Pancreas (tissue), 10 donors: Measurements from ENCODE around the gene SERTM1. TPM values are rescaled to one million over a fixed set of nuclear protein-coding genes. Genes with fewer than 3 reads are reported as not detected.

Experiments
- ATAC-seq, 4 donors: fragments of 200-7000 bp; cut with Tn5 transposase; one replicate each; pipeline versions ENCODE4 v1.8.0 to v1.9.1; 2020; ENCODE audit warnings: mild to moderate bottlenecking in 4 of 4, moderate library complexity in 4 of 4
- DNase-seq, 6 donors: peaks; one replicate each; pipeline ENCODE4 v3.0.0-alpha.2; 2020
- FAIRE-seq: peaks from 2 replicates; lab custom pipeline; 2012; peaks lifted over from hg19 to GRCh38; lab: Jason Lieb, UNC
- H3K27ac ChIP-seq, 4 donors: fragments of 200-600 bp; sonication (generic); 1 replicate in 3 of 4; 2 replicates in 1 of 4; pipeline versions ENCODE4 v1.5.0 to v1.8.0; 2020
- H3K27me3 ChIP-seq, 4 donors: fragments of 200-600 bp; one replicate each; pipeline ENCODE4 v1.8.0; 2021
- H3K36me3 ChIP-seq, 3 donors: fragments of 200-600 bp; sonication (generic) in 1 of 3; one replicate each; pipeline versions ENCODE4 v1.5.0 to v1.8.0; 2020 to 2021
- H3K4me1 ChIP-seq, 3 donors: fragments of 200-600 bp; one replicate each; pipeline ENCODE4 v1.8.0; 2021
- H3K4me3 ChIP-seq, 4 donors: fragments of 200-600 bp; sonication (generic) in 2 of 4; one replicate each; pipeline versions ENCODE4 v1.5.0 to v1.8.0; 2020 to 2021
- H3K9me3 ChIP-seq, 4 donors: fragments of 200-600 bp; one replicate each; pipeline ENCODE4 v1.8.0; 2021
- WGBS, 2 donors: extraction: QIAGEN DNeasy Blood & Tissue Kit; methylation state at CpG; one replicate each; pipeline ENCODE4 v1.1.7; 2013; 5-methylcytosine and 5-hydroxymethylcytosine counted together
- intact Hi-C, 3 donors: fragments of 100-400 bp; cut with DNase I; formaldehyde crosslinking; loops; one replicate each; pipeline versions ENCODE4 v1.11.1 to v1.14.2; 2022
- polyA plus RNA-seq, 2 donors: library from polyadenylated mRNA; stranded (reverse); fragments of 200-250 nt; gene quantifications; one replicate each; pipeline ENCODE4 v1.2.3, GENCODE V29; 2013
- total RNA-seq, 6 donors: library from RNA; stranded (reverse); fragmentation: NEBNext Ultra II Directional in 4 of 6; extraction: Animal tissue kit (Norgen Biotek cat#: 25700) in 4 of 6; gene quantifications; one replicate each; pipeline versions ENCODE4 v1.2.1 to v1.2.4, GENCODE V29; 2021 to 2023
- TF ChIP-seq, protein P1 (sequence below), 4 donors: fragments of 200-600 bp; sonication (generic) in 3 of 4; IDR thresholded peaks; one replicate each; pipeline versions ENCODE4 v1.5.0 to v1.8.0; 2021; ENCODE audit warnings: antibody characterized with exemption in 4 of 4
- donor health status: healthy with polysubstance abuse.
- donor health status: DM: no; HTN: no; CAD: no; lungs with moderate emphysema.
- donor health status: DM: no; HTN: no; CAD: no.
- donor health status: control.
- donor health status: control.
- donor health status: Bipolar disorder and iron deficiency.
- donor health status: DM: yes; HTN: yes; CAD: no.
- donor health status: DM: no; HTN: no; CAD: no.
- donor health status: DM: no; HTN: no; CAD: no.
- donor health status: DM: yes; HTN: yes; CAD: no.

The SERTM1 gene
- total and polyA plus RNA-seq, 8 donors = 0.04 to 1.1 (median 0.25) TPM; not detected in 2

DNA sequence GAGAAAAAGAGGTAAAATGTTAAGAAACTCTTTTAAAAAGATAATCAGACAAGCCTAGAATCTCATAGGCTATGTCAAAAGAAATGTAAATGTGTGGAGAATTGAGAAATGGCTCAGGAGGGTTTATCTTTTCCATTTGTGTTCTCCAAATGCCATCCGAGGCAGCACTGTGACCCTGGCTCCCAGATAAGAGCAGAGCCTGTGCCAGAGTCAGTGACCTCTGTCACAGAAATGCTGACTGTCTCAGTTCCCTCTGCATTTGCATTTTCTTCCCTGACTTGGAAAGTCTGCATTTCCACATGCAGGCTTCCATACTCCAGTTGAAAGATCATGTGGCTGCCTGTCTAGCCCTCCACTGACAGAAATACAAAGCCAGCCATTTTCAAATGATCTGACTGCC, 42.0 kb downstream of the SERTM1 start:
- Histone ChIP-seq H3K27me3 (no peaks in the 10 kb centered on the region), H3K4me1 (no peaks in the 10 kb centered on the region), H3K27ac (no peak overlapping the region), H3K36me3 (no peaks in the 10 kb centered on the region), H3K4me3 (no peak overlapping the region), H3K9me3 (no peaks in the 10 kb centered on the region)
- DNase-seq (no peak), FAIRE-seq (no peak), ATAC-seq (no peak)
- TF ChIP-seq, protein P1, sequence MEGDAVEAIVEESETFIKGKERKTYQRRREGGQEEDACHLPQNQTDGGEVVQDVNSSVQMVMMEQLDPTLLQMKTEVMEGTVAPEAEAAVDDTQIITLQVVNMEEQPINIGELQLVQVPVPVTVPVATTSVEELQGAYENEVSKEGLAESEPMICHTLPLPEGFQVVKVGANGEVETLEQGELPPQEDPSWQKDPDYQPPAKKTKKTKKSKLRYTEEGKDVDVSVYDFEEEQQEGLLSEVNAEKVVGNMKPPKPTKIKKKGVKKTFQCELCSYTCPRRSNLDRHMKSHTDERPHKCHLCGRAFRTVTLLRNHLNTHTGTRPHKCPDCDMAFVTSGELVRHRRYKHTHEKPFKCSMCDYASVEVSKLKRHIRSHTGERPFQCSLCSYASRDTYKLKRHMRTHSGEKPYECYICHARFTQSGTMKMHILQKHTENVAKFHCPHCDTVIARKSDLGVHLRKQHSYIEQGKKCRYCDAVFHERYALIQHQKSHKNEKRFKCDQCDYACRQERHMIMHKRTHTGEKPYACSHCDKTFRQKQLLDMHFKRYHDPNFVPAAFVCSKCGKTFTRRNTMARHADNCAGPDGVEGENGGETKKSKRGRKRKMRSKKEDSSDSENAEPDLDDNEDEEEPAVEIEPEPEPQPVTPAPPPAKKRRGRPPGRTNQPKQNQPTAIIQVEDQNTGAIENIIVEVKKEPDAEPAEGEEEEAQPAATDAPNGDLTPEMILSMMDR (IDR thresholded peaks at IDR 0.05) = no peak
- intact Hi-C loops = no loop called here
- 8 to 14% methylated on average over 1 of the region's 1 CpG for WGBS, 2 donors

DNA sequence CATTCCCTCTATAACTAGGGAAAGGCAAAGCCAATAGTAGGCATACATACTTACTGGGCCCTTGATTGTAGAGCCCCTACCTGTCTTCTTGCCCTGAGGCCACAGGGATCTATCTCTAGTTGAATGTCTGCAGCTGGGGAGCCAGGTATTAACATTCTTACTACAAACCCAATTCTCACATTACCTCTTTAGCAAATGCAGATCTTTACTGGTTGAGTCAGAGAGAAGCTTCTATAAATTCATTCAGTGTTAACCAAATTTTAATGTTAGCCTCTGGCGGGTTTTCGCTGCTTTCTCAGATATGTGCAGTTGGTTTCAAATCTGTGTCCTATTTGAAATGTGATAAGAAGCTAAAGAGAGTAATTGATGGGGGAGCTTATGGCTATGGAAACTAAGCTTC, 43.2 kb downstream of the SERTM1 start:
- no peaks in the 10 kb centered on the region for H3K36me3 ChIP-seq
- TF ChIP-seq, protein P1 (IDR thresholded peaks at IDR 0.05) = no peak
- no peak for ATAC-seq
- no peak for DNase-seq
- no peaks in the 10 kb centered on the region for H3K27me3 ChIP-seq
- WGBS, 2 donors = 74 to 83% methylated on average over 2 of the region's 2 CpGs
- no peak overlapping the region for H3K4me3 ChIP-seq
- intact Hi-C loops = no loop called here
- FAIRE-seq = no peak
- no peak overlapping the region for H3K27ac ChIP-seq
- H3K9me3 ChIP-seq = no peaks in the 10 kb centered on the region
- no peaks in the 10 kb centered on the region for H3K4me1 ChIP-seq

DNA sequence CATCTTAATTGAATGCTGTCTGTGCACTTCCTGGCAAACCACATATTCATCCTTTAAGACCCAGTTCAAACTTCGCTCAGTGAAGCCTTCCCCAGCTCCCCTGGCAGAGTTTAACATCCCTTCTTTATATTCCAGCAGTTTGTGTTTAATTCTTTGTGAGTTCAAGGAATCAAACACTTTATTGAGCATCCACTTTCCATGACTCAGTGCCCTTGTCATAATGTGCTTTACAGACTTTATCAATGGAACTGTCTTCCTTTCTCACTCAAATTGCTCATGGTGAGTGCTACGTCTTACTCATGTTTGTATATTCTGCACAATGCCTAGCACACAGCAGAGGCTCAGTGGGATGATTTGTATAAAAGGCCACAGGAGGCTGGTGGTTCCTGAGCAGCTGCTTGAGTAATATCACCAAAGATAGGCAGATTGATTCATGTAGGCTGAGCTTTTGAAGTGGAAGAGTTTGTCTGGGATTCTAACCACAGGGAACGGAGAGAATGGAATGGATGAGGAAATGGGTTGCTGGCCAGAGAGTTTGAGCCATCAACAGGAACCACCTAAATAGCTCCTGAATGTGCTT, 44.2 kb downstream of the SERTM1 start:
- H3K4me3 ChIP-seq = no peak overlapping the region
- no peak for DNase-seq
- FAIRE-seq = no peak
- H3K9me3 ChIP-seq = no peaks in the 10 kb centered on the region
- WGBS, 2 donors = 62 to 74% methylated on average over 3 of the region's 3 CpGs
- TF ChIP-seq, protein P1 (IDR thresholded peaks at IDR 0.05) = no peak
- no peak overlapping the region for H3K27ac ChIP-seq
- intact Hi-C loops = no loop called here
- H3K27me3 ChIP-seq = no peaks in the 10 kb centered on the region
- no peak for ATAC-seq
- H3K36me3 ChIP-seq = no peaks in the 10 kb centered on the region
- H3K4me1 ChIP-seq = no peaks in the 10 kb centered on the region

DNA sequence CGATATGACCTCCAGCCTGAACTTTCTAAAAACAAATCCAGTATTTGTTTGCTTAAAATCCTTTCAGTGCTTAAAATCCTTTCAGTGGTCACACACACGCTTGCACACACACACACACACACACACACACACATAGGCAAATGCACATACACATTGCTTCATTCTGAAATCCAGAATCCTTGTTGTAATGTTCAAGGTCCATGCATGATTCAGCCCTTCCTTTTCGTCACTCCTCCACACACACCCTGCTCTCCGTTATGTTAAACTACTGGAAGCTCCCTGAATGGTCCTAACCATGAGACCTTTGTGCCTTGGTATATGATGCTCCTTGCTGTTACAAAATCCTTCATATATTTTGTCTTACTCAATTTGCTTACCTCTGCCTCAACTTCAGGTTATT, 44.9 kb downstream of the SERTM1 start:
- intact Hi-C loops = no loop called here
- no peak for DNase-seq
- Histone ChIP-seq H3K9me3 (no peaks in the 10 kb centered on the region), H3K27ac (no peak overlapping the region), H3K27me3 (no peaks in the 10 kb centered on the region), H3K4me1 (no peaks in the 10 kb centered on the region), H3K4me3 (no peak overlapping the region), H3K36me3 (no peaks in the 10 kb centered on the region)
- TF ChIP-seq, protein P1 (IDR thresholded peaks at IDR 0.05) = no peak
- ATAC-seq = no peak
- WGBS, 2 donors = 67 to 84% methylated on average over 4 of the region's 4 CpGs
- no peak for FAIRE-seq

DNA sequence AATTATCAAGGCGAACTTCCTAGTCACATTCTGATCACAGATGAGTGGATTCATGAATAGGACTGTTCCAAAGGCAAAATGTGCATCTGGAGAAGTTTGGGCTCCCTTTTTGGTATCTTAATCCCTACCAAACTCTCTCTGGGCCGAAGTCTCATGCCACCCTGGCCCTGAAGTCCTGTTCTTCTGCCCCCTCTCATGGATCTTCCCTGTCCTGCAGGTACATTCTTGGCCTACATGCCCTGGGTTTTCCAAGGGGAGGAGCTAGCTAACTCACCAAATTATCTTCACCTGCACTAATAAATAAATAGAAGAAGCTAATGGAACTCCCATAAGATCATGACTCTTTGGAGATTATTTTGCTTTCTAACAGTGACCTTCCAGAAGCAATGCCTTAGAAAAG, 50.3 kb downstream of the SERTM1 start:
- H3K4me1 ChIP-seq = no peaks in the 10 kb centered on the region
- H3K27me3 ChIP-seq = no peaks in the 10 kb centered on the region
- ATAC-seq (no peak), FAIRE-seq (no peak), DNase-seq (no peak)
- no peak overlapping the region for H3K27ac ChIP-seq
- H3K9me3 ChIP-seq = no peaks in the 10 kb centered on the region
- TF ChIP-seq, protein P1 (IDR thresholded peaks at IDR 0.05) = no peak
- no peak overlapping the region for H3K4me3 ChIP-seq
- intact Hi-C loops = loop anchor here in 1 of 3 donors (10.0 kb wide), 1 partner anchor 299 kb away; no protein-coding TSS in a partner anchor
- no peaks in the 10 kb centered on the region for H3K36me3 ChIP-seq
- WGBS, 2 donors = 69 to 78% methylated on average over 2 of the region's 2 CpGs
